ENCODE results near the gene COMMD9. TPM values are rescaled to one million over a fixed set of nuclear protein-coding genes. Genes with fewer than 3 reads are reported as not detected.

The COMMD9 gene
- total RNA-seq, 1 donor from 2014 or later: 52.5 TPM

DNA sequence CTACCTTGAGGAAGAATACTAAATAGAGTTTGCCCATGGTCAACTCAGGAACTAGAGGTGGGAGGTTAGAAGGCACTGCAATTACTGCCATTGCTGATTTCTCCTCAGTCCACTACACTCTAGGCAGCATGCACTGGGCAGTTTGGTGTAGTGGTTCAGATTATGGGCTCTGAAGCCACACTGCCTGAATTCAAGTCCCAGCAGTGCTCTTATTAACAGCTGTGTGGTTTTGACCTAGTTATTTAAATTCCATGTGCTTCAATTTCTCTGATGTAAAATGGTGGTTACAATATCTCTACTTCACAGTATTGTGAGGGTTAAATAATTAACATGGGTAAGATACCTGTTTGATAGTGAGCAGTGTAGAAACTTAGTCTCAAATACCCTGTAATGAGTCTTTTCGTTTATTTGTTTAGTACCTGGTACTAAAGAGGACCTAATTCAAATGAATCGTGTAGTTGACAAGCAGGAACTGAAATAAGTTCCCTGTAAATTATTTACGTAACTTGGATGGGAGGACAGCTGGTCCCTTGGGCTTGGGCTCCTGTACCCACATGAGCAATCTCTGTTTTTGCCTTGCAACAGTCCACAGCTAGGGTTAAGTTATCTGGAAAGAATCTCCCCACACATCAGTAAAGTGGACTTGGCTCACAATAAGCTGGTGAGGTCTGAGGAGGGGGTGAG, 24.7 kb upstream of the COMMD9 start:
- no peak for DNase-seq (ENCODE audit: low spot score)
- H3K9me3 Mint-ChIP-seq (ENCODE audit: low read depth): peaks cover 3% of the 10 kb centered on the region
- TF ChIP-seq, protein P1, sequence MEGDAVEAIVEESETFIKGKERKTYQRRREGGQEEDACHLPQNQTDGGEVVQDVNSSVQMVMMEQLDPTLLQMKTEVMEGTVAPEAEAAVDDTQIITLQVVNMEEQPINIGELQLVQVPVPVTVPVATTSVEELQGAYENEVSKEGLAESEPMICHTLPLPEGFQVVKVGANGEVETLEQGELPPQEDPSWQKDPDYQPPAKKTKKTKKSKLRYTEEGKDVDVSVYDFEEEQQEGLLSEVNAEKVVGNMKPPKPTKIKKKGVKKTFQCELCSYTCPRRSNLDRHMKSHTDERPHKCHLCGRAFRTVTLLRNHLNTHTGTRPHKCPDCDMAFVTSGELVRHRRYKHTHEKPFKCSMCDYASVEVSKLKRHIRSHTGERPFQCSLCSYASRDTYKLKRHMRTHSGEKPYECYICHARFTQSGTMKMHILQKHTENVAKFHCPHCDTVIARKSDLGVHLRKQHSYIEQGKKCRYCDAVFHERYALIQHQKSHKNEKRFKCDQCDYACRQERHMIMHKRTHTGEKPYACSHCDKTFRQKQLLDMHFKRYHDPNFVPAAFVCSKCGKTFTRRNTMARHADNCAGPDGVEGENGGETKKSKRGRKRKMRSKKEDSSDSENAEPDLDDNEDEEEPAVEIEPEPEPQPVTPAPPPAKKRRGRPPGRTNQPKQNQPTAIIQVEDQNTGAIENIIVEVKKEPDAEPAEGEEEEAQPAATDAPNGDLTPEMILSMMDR (IDR thresholded peaks at IDR 0.05): no peak
- H3K27ac Mint-ChIP-seq (ENCODE audit: unreplicated experiment): no peak overlapping the region
- no peak overlapping the region for H3K4me3 Mint-ChIP-seq (ENCODE audit: unreplicated experiment)
- peaks cover 26% of the 10 kb centered on the region for H3K4me1 Mint-ChIP-seq (ENCODE audit: low read depth)
- no peaks in the 10 kb centered on the region for H3K36me3 Mint-ChIP-seq (ENCODE audit: low read depth)
- H3K27me3 Mint-ChIP-seq (ENCODE audit: low read depth): no peaks in the 10 kb centered on the region

DNA sequence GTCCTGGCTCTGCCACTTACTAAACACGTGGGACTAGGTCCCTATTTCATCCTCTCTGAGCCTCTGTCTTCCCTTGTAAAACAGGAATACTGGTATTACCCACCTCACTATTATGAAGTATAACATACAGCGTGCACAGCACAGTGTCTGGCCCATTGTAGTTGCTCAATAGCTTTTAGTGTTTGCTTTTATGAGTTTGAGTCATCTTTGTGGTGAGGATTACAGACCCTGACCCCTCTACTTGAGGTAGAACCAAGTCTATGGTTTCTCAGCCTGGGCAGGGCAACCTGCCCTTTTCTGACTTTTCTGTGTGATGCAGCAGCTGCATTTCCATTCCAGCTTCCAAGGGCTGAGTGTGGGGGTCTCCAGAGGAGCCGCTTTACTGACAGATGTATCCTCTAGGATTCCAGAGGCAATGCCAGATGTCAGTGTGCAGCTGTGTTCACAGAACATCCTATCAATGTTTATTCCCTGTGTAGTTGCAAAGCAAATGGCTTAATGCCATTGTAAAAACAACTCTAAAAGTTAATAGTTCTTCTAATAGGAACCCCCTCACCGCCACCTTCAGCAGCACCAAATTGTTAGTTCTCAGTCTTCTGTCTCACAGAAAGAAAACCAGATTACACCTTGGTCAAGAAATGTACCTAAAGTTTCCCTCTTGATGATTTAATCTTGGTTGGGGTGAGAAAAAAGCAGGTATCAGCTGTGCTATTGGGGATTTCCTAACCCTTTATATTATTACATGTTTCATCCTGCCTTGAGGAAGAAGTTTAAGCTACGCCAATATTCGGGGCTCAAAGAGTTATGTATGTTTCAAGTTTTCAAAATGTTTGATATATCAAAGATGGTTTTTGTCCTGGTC, 23.6 kb upstream of the COMMD9 start:
- Mint-ChIP-seq H3K36me3 (ENCODE audit: low read depth) (no peaks in the 10 kb centered on the region), H3K27ac (ENCODE audit: unreplicated experiment) (no peak overlapping the region), H3K4me3 (ENCODE audit: unreplicated experiment) (no peak overlapping the region), H3K27me3 (ENCODE audit: low read depth) (no peaks in the 10 kb centered on the region), H3K9me3 (ENCODE audit: low read depth) (peaks cover 3% of the 10 kb centered on the region), H3K4me1 (ENCODE audit: low read depth) (peaks cover 29% of the 10 kb centered on the region)
- no peak for DNase-seq (ENCODE audit: low spot score)
- TF ChIP-seq, protein P1 (IDR thresholded peaks at IDR 0.05): no peak

DNA sequence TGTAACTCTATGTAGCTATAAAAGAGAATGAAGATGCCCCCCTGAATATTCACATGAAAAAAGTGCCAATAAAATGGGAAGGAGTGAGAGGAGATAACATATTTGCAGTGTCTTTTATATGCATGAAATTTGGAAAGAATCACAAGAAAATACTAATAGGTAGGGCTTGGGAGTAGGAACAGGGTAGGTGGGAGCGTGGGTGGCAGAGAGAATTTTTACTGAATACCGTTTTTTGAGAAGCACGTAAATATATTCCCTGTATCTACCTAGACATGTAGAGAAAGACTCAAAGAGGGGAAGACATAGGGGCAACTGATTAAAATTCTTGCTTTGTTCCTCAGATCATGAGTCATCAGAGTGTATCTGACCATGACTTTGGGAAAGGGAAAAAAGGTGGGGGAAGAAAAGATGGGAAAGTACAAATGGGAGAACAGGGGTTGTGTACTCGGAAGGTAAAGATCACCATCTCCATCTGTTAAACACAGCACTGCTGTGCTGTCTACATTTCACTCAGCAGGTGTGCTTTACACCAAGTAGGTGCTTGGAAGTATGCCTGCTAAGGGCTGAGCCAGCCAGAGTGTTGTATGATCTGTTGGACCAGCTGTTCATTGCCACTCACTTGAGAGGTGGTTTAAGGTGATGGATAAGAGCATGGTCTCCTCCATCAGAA, 22.8 kb upstream of the COMMD9 start:
- H3K4me1 Mint-ChIP-seq (ENCODE audit: low read depth): peaks cover 34% of the 10 kb centered on the region
- H3K9me3 Mint-ChIP-seq (ENCODE audit: low read depth): peaks cover 3% of the 10 kb centered on the region
- TF ChIP-seq, protein P1 (IDR thresholded peaks at IDR 0.05): no peak
- H3K27me3 Mint-ChIP-seq (ENCODE audit: low read depth): no peaks in the 10 kb centered on the region
- no peak overlapping the region for H3K4me3 Mint-ChIP-seq (ENCODE audit: unreplicated experiment)
- no peak for DNase-seq (ENCODE audit: low spot score)
- H3K36me3 Mint-ChIP-seq (ENCODE audit: low read depth): no peaks in the 10 kb centered on the region
- H3K27ac Mint-ChIP-seq (ENCODE audit: unreplicated experiment): no peak overlapping the region

DNA sequence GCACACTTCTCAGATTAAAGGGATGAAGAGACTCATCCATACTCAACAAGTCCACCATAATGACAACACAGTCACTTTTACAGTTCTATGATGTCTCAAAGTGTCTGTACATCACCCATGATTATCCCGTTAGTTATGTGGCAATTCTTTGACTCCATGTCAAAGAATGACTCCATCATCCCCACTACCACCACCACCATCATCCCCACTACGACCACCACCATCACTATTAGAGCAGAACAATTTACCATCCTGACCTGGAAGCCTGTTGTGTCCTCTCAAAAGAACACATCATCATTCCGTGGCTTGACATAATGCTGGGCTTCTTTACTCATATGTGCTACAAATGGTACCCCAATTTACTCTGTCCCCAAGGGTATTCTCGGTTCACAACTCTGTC, 20.6 kb upstream of the COMMD9 start:
- Mint-ChIP-seq H3K27ac (ENCODE audit: unreplicated experiment) (no peak overlapping the region), H3K4me1 (ENCODE audit: low read depth) (peaks cover 39% of the 10 kb centered on the region), H3K4me3 (ENCODE audit: unreplicated experiment) (no peak overlapping the region), H3K36me3 (ENCODE audit: low read depth) (no peaks in the 10 kb centered on the region), H3K9me3 (ENCODE audit: low read depth) (peaks cover 3% of the 10 kb centered on the region), H3K27me3 (ENCODE audit: low read depth) (no peaks in the 10 kb centered on the region)
- no peak for DNase-seq (ENCODE audit: low spot score)
- TF ChIP-seq, protein P1 (IDR thresholded peaks at IDR 0.05): no peak

DNA sequence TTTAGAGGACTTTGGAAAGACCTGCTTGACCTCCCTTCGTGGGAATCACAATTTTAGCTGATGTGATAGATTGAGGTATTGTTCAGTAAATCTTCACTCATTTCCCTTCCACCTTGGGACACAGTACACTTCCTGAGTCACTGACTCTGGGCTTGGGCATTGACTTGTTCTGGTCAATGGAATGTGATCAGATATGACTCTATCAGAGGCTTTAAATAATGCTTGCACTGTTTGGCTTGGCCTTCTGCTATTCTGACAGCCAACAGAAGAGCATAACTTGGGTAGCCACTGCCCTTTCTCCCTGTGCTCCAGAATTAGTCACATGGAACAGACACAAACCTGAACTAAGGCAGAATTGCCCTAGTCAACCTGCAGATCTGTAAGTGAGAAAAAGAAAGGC, 19.4 kb upstream of the COMMD9 start:
- H3K36me3 Mint-ChIP-seq (ENCODE audit: low read depth): no peaks in the 10 kb centered on the region
- no peak overlapping the region for H3K27ac Mint-ChIP-seq (ENCODE audit: unreplicated experiment)
- H3K4me3 Mint-ChIP-seq (ENCODE audit: unreplicated experiment): no peak overlapping the region
- TF ChIP-seq, protein P1 (IDR thresholded peaks at IDR 0.05): no peak
- no peaks in the 10 kb centered on the region for H3K27me3 Mint-ChIP-seq (ENCODE audit: low read depth)
- no peak for DNase-seq (ENCODE audit: low spot score)
- H3K9me3 Mint-ChIP-seq (ENCODE audit: low read depth): peaks cover 3% of the 10 kb centered on the region
- peaks cover 36% of the 10 kb centered on the region for H3K4me1 Mint-ChIP-seq (ENCODE audit: low read depth)

Measured in chondrocyte (in vitro differentiated cells).